DMS 273 (cell line): ENCODE measurements around the gene SRRM5.
"Not testable (repeated sequence)": the region's sequence is repeated elsewhere in the genome, so short reads cannot be mapped to it uniquely, and the experiment has no call there.

Source experiments
- DNase-seq: peaks from one replicate; lab custom pipeline; 2025; ENCODE audit not compliant: unreplicated experiment; lab: John Stamatoyannopoulos, UW

The SRRM5 gene

GRCh38 chr19:43589678-43590077, 22.2 kb upstream of the SRRM5 start:
- no peak for DNase-seq

- DNase-seq = no peak
Measured at GRCh38 chr19:43591904-43592772, 19.8 kb upstream of the SRRM5 start.

GRCh38 chr19:43592800-43593350, 19.0 kb upstream of the SRRM5 start:
- no peak for DNase-seq

DNA sequence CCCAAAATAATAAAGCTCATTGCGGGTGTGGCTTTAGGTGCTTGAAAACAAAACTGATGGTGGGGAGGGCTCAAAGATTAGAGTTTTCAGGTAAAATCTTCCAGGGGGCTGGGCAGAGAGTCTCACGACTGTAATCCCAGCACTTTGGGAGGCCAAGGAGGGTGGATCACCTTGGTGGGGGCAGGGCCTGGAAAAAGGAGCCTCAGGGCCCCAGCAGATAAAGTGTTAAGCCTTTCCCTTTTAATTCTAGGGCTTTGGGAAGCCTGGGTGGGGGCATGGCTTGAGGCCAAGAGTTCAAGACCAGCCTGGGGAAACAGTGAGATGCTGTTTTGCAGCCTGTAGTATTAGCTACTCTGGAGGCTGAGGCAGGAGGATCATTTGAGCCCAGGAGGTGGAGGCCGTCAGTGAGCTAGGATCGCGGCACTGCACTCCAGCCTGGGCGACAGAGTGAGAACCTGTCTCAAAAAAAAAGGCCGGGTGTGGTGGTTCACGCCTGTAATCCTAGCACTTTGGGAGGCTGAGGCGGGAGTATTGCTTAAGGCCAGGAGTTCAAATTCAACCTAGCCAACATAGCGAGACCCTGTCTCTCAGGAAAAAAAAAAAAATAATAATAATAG, 17.7 kb upstream of the SRRM5 start:
- DNase-seq = no peak

DNA sequence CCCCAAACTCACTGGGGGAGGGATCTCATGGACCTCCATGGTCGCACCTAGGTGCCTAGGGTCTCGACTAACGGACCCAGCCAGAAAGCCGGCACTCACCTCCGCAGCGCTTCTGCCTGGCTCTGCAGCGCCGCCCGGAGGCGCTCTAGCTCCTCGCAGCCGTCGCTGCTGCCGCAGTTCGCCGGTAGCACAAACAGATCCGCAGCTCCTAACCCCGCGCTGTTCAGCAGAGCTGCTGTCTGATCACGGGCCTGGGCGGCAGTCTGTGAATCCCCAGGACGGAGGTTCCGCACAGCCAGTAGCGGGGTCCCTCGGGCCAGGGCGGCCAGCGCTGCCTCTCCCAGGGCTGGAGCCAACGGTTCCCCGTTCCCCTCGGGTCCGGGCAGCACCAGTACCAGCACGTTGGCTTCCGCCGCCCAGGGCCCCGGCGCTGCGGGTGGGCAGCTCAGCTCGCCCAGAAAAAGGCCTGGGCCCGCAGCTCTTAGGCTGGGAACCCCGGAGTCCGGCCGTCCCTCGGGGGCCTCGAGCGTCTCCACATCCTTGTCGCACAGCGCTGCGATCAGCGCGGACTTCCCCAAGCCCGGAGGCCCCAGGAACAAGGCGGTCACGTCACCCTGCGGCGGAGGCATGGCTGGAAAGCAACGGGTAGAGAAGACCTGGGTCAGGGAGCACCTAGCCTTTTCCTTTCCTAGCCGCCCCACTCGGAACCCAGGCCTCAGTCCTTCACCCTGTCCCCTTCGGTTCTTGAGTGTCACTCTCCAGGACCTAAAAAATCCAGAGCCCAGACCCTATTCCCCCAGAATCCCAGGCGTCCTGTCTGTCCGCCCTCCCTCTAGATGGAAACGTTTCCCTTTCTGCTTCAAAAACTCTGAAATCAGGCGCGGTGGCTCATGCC, 16.9 kb upstream of the SRRM5 start:
- DNase-seq = peak; percentile 83

DNA sequence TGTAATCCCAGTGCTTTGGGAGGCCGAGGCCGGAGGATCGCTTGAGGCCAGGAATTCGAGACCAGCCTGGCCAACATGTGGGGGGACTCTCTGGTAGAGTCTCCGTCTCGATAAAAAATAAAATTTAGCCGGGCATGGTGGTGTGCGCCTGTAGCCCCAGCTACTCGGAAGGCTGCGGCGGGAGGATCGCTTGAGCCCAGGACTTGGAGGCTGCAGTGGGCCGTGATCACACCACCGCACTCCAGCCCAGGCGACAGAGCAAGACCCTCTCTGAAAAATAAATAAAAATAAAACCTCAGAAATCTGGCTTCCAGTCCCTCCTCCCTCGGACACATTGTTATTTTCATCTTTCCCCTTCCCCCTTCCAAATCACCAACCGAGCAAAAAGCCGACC, 16.3 kb upstream of the SRRM5 start:
- peak; percentile 62 for DNase-seq

DNA sequence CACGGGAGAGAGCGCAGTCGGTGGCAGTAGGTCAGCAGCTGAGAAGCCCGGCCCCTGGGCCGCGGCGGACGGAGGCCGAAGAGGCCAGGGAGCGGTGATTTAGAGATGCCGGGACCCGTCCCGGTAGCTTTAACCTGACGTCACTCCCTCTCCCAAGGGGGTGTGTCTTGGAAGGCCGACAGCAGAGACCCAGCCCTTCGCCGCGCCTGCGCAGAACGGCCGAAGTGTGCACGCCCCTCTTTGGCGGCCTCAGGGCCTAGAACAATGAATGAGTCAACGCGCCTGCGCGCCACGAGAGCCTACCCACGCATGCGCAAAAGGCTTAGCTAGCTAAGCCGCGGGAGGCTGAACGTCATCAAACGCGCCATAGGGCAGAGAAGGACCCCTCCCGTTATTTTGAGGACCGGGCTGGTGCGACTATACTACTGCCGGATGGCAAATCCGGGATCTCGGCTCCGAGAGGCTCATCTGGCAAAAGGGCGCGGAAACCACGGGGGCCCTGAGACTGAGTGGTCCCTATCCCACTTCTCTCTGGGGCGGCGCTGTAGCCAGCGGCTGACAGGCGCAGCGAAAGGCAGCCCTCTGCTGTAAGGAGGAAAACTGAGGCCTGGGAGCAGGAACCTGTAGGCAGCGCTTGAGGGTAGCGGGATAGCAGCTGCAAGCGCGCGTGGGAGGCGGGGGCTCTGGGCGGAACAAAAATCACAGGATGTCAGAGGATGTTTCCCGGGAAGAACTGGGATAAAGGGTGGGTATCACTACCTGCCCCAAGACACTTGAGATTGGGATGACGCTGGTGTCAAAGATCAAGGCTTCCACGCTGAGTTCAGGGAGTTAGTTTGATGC, 15.7 kb upstream of the SRRM5 start, which contains the start of the genes IRGQ and ZNF576:
Gene IRGQ (minus strand): TSS at position 136 of the 843 bp plus-strand sequence. CDS start 796 bp downstream, outside the sequence.
Gene ZNF576 (plus strand): TSS at position 597 of the 843 bp plus-strand sequence. CDS start 514 bp downstream, outside the sequence.
- DNase-seq = peak; percentile 100

GRCh38 chr19:43596842-43597461, 14.9 kb upstream of the SRRM5 start:
- peak; percentile 61 for DNase-seq

GRCh38 chr19:43597876-43598275, 14.0 kb upstream of the SRRM5 start:
- DNase-seq = no peak

DNA sequence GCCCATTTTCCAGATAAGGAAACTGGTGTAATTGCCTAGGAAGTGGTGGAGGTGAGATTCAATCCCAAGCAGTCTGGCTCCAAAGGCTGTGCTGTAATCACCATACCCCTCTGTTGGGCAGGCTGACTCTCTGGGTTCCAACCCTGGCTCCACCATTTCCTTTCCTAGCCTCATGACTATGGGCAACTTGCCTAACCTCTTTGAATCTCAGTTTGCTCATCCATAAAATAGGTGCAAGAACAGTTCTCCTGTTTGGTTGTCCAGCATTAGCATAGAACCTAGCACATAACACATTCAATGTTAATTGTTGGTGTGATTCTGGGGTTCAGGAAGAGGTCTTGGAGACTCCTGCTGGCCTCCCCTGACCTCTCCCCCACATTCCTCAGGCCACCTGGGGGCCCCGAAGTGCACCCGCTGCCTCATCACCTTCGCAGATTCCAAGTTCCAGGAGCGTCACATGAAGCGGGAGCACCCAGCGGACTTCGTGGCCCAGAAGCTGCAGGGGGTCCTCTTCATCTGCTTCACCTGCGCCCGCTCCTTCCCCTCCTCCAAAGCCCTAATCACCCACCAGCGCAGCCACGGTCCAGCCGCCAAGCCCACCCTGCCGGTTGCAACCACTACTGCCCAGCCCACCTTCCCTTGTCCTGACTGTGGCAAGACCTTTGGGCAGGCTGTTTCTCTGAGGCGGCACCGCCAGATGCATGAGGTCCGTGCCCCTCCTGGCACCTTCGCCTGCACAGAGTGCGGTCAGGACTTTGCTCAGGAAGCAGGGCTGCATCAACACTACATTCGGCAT, 13.2 kb upstream of the SRRM5 start:
- DNase-seq = no peak

DNA sequence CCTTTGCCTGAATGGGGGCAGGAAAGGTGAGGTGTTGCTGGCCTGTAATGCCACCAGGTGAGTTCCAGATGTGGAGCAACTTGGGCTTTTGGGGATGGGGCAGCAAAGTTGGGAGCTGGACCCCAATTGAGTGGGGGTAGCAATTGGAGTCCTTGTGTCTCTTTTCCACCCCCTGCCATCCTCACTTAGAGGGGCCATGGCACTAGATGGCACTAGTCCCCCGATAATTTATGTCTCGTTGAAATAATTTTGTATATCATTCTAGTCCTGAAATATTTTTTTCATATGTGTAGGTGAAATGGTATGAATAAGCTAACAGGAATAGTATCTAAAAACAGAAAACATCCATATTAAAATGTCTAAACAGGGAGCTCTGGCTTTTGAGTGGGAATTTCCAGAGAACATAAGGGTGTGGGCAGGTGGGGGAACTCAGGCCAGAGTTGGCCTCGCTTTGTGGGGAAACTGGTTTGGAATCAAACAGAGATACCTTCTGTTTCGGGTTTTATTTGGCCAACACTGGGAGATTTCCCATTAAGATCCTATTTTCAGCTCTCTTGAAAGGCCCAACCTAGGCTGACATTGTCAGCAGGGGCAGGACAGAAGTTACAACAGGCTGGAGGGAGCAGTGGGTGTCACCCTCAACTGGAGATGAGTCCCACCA, 12.1 kb upstream of the SRRM5 start:
- no peak for DNase-seq

GRCh38 chr19:43600326-43600725, 11.6 kb upstream of the SRRM5 start:
- not testable (repeated sequence) for DNase-seq

GRCh38 chr19:43605875-43606568, 5.9 kb upstream of the SRRM5 start:
- peak; percentile 63 for DNase-seq

DNA sequence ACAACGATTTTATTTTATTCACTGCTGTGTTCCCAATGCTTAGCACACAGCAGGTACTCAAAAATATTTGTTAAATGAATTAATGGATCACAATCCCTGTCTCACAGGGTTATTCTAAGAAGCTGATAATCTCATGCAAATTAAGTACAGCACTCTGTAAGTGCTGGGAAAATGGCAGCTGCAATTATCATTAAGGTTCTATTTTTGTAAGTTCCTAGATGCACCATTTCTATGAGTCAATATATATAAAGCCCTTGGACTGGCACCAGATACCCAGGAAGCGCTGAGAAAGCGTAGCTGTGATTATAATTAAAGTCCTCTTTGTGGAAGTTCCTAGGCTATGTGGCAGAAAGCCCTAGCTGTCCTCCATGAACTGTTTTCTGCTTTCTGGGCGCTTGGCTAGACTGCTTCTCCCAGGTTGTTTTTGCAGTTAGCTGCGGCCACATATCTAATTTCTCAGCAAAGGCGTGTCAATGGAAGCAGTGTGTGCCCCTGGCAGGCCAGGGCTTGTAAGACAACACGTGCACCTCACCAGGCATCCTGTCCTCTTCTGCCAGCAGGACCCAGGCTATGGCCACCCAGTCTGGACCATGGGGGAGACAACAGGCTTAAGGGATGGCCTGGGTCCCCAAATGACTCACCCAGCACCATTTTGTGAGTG, 5.2 kb upstream of the SRRM5 start:
- DNase-seq = peak; percentile 84

DNA sequence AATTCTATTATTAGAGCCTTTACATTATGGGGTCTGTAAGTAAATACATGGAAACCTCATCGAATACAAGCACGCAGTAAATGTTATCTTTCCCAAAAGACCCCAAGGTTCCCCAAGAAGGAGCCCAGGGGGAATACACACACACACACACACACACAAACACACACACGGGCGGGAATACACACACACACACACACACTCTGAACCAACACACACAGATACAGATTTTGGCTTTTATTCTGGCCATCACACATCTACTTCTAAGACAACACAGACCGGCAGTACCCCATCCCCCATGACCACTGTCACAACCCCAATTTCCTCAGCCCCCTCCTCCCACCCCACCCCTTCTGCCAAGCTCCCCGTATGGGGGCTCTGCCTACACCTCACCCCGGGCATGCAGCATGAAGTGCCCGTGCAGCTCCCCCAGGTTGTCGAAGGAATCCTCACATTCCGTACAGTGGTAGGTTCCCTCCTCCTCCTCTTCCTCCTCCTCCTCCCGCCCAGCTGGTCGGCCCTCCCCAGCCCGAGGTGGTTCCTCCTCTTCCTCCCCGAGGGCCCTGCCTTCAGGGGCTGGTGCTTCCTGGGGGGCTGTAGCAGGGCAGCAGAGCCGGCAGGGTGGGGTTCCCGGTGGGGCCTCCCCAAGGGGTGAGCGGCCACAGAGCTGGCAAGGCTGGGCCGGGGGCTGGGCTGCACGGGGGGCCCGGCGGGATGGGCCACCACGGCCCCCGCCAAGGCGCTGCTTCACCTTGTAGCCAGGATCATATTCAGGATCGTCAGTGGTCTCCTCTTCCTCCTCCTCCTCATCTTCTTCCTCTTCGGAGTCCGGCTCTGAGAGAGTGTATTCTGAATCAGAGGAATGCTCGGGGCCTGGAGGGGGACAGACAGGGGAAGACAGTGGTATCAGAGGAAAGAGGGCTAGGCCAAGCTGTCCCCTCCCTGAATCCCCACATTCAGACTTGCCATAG, 4.4 kb upstream of the SRRM5 start:
- DNase-seq = peak; percentile 46

DNA sequence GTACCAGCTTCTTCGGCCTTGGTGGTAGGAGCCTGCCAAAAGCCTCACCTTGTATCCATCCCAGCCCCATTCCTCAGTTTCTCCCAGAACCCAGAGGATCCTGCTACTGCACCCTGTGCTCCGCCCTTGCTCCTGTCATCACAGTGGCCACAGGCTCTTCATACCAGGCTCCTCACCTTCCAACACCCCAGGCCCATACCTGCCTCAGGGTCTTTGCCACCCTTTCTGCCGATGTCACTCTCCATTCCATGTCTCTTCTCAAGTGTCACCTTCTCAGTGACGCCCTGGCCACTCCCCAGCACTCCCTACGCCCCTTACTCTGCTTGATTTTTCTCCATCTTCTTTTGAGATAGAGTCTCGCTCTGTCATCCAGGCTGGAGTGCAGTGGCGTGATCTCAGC, 2.0 kb upstream of the SRRM5 start:
- no peak for DNase-seq
